HG03439 (cell line): ENCODE results near the gene NANOS3.
A peak's percentile ranks its signal among the peaks of the same experiment; 100 is the strongest.

Source experiments
- ATAC-seq: cut with Tn5 transposase; IDR thresholded peaks from one replicate; pipeline ENCODE4 v1.9.1; 2021; ENCODE audit warnings: mild to moderate bottlenecking, moderate library complexity; ENCODE audit not compliant: unreplicated experiment

NANOS3 gene

GRCh38 chr19:13884726-13885591 is 8.0 kb downstream of the NANOS3 start:
- ATAC-seq, result no peak

GRCh38 chr19:13885826-13886365 is 9.0 kb downstream of the NANOS3 start:
- no peak for ATAC-seq

- ATAC-seq, result no peak
These were observed 10.1 kb downstream of the NANOS3 start for GRCh38 chr19:13887018-13887436.

- ATAC-seq, result no peak
These were observed 10.6 kb downstream of the NANOS3 start for GRCh38 chr19:13887517-13887916.

GRCh38 chr19:13888281-13888680 is 11.3 kb downstream of the NANOS3 start:
- no peak for ATAC-seq

GRCh38 chr19:13890136-13890535 is 13.2 kb downstream of the NANOS3 start:
- no peak for ATAC-seq

- no peak for ATAC-seq
These were observed 15.9 kb downstream of the NANOS3 start for GRCh38 chr19:13892870-13893269.

GRCh38 chr19:13894552-13894951 is 17.6 kb downstream of the NANOS3 start:
- ATAC-seq, result no peak

GRCh38 chr19:13896227-13896626 is 19.3 kb downstream of the NANOS3 start:
- ATAC-seq, result no peak

- ATAC-seq, result no peak
These were observed 22.5 kb downstream of the NANOS3 start for GRCh38 chr19:13899393-13899792.

- no peak for ATAC-seq
These were observed 23.1 kb downstream of the NANOS3 start for GRCh38 chr19:13899912-13900584.

GRCh38 chr19:13902993-13903555 is 26.1 kb downstream of the NANOS3 start:
- ATAC-seq, result no peak

- ATAC-seq, result peak; percentile 77
These were observed 28.9 kb downstream of the NANOS3 start, which contains the start of the genes BRME1 and CC2D1A for GRCh38 chr19:13905634-13906520. BRME1 (minus strand) TSS chr19:13906117; CDS start chr19:13904892, 1,225 bp downstream. CC2D1A (plus strand) TSS chr19:13906201; CDS start chr19:13906442, 241 bp downstream.

- ATAC-seq, result peak; percentile 14
These were observed 29.6 kb downstream of the NANOS3 start for GRCh38 chr19:13906521-13906904.

- no peak for ATAC-seq
These were observed 30.0 kb downstream of the NANOS3 start for GRCh38 chr19:13906910-13907309.

GRCh38 chr19:13908674-13909073 is 31.7 kb downstream of the NANOS3 start:
- ATAC-seq, result no peak

- ATAC-seq, result no peak
These were observed 32.5 kb downstream of the NANOS3 start for GRCh38 chr19:13909430-13909829.

- no peak for ATAC-seq
These were observed 36.4 kb downstream of the NANOS3 start for GRCh38 chr19:13913352-13913751.

- ATAC-seq, result no peak
These were observed 37.8 kb downstream of the NANOS3 start for GRCh38 chr19:13914777-13915176.

GRCh38 chr19:13917888-13918406 is 41.0 kb downstream of the NANOS3 start:
- no peak for ATAC-seq
